ENCODE results near the gene LGMN. TPM values are rescaled to one million over a fixed set of nuclear protein-coding genes. Genes with fewer than 3 reads are reported as not detected.

Gene LGMN
- total RNA-seq, 2 experiments from 2014 or later = 22.1 to 27.7 TPM

GRCh38 chr14:92733007-92733406 is 15.4 kb downstream of the LGMN start:
- CTCF ChIA-PET (ENCODE audit: unreplicated experiment) = no interaction called here
- no peaks in the 10 kb centered on the region for H3K9me3 ChIP-seq (ENCODE audit: low read length)
- no peak overlapping the region for H3K4me3 ChIP-seq (ENCODE audit: low read depth, low read length, poor library complexity, severe bottlenecking)
- no peaks in the 10 kb centered on the region for H3K9me2 ChIP-seq (ENCODE audit: insufficient read depth, low read length)
- no TSS peak for BruUV-seq (replicated peaks)
- H3K4me2 ChIP-seq (ENCODE audit: low read length) = no peak overlapping the region
- H3K4me1 ChIP-seq (ENCODE audit: insufficient read depth, low read length, poor library complexity, severe bottlenecking) = peaks cover 13% of the 10 kb centered on the region
- POLR2A ChIA-PET = no interaction called here
- H3K79me2 ChIP-seq (ENCODE audit: insufficient read depth, low read depth, low read length) = no peaks in the 10 kb centered on the region
- H4K20me1 ChIP-seq (ENCODE audit: insufficient read depth, low read length) = no peaks in the 10 kb centered on the region
- intact Hi-C loops (cut with micrococcal nuclease; ENCODE audit: unreplicated experiment) = no loop called here
- no peak for DNase-seq (ENCODE audit: low spot score)
- peaks cover 35% of the 10 kb centered on the region for H3K36me3 ChIP-seq (ENCODE audit: insufficient read depth, low read length)
- no peak overlapping the region for H2AFZ ChIP-seq (ENCODE audit: low read length)
- TF ChIP-seq, protein P1, sequence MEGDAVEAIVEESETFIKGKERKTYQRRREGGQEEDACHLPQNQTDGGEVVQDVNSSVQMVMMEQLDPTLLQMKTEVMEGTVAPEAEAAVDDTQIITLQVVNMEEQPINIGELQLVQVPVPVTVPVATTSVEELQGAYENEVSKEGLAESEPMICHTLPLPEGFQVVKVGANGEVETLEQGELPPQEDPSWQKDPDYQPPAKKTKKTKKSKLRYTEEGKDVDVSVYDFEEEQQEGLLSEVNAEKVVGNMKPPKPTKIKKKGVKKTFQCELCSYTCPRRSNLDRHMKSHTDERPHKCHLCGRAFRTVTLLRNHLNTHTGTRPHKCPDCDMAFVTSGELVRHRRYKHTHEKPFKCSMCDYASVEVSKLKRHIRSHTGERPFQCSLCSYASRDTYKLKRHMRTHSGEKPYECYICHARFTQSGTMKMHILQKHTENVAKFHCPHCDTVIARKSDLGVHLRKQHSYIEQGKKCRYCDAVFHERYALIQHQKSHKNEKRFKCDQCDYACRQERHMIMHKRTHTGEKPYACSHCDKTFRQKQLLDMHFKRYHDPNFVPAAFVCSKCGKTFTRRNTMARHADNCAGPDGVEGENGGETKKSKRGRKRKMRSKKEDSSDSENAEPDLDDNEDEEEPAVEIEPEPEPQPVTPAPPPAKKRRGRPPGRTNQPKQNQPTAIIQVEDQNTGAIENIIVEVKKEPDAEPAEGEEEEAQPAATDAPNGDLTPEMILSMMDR (conservative IDR thresholded peaks at IDR 0.05; ENCODE audit: low read length) = no peak
- no peak for TF ChIP-seq EZH2phosphoT487 (IDR thresholded peaks at IDR 0.05; ENCODE audit: borderline replicate concordance, low read depth, low read length)
- no peak overlapping the region for H3K27ac ChIP-seq (ENCODE audit: low read depth, low read length, poor library complexity, severe bottlenecking)

DNA sequence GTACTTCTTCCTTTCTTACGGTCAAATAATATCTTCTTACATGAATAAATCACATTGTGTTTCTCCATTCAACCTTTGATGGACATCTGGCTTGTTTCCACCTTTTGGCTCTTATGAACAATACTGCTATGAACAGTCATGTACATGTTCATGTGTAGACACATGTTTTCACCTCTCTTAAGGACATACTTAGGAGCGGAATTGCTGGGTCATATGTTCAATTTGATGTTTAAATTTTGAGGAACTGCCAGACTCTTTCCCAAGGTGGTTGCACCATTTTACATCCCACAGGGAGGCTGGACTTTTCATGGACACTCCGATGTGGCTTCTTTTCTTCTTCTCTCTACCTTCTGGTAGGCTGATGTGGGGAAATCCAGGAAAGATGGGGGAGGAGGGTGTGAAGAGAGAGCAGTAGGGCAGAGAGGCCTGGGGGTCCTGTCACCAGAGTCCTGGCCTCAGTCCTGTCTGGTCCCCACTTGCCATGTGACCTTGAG is 16.8 kb downstream of the LGMN start:
- intact Hi-C loops (cut with micrococcal nuclease; ENCODE audit: unreplicated experiment) = no loop called here
- H3K4me2 ChIP-seq (ENCODE audit: low read length) = no peak overlapping the region
- CTCF ChIA-PET (ENCODE audit: unreplicated experiment) = no interaction called here
- H3K9me3 ChIP-seq (ENCODE audit: low read length) = no peaks in the 10 kb centered on the region
- H3K36me3 ChIP-seq (ENCODE audit: insufficient read depth, low read length) = peaks cover 35% of the 10 kb centered on the region
- no peak for DNase-seq (ENCODE audit: low spot score)
- BruUV-seq (replicated peaks) = no TSS peak
- no peak overlapping the region for H3K4me3 ChIP-seq (ENCODE audit: low read depth, low read length, poor library complexity, severe bottlenecking)
- H3K79me2 ChIP-seq (ENCODE audit: insufficient read depth, low read depth, low read length) = no peaks in the 10 kb centered on the region
- no peaks in the 10 kb centered on the region for H3K4me1 ChIP-seq (ENCODE audit: insufficient read depth, low read length, poor library complexity, severe bottlenecking)
- no peak overlapping the region for H2AFZ ChIP-seq (ENCODE audit: low read length)
- POLR2A ChIA-PET = no interaction called here
- no peak for TF ChIP-seq EZH2phosphoT487 (IDR thresholded peaks at IDR 0.05; ENCODE audit: borderline replicate concordance, low read depth, low read length)
- TF ChIP-seq, protein P1 (conservative IDR thresholded peaks at IDR 0.05; ENCODE audit: low read length) = no peak
- H3K27ac ChIP-seq (ENCODE audit: low read depth, low read length, poor library complexity, severe bottlenecking) = no peak overlapping the region
- no peaks in the 10 kb centered on the region for H4K20me1 ChIP-seq (ENCODE audit: insufficient read depth, low read length)
- no peaks in the 10 kb centered on the region for H3K9me2 ChIP-seq (ENCODE audit: insufficient read depth, low read length)

DNA sequence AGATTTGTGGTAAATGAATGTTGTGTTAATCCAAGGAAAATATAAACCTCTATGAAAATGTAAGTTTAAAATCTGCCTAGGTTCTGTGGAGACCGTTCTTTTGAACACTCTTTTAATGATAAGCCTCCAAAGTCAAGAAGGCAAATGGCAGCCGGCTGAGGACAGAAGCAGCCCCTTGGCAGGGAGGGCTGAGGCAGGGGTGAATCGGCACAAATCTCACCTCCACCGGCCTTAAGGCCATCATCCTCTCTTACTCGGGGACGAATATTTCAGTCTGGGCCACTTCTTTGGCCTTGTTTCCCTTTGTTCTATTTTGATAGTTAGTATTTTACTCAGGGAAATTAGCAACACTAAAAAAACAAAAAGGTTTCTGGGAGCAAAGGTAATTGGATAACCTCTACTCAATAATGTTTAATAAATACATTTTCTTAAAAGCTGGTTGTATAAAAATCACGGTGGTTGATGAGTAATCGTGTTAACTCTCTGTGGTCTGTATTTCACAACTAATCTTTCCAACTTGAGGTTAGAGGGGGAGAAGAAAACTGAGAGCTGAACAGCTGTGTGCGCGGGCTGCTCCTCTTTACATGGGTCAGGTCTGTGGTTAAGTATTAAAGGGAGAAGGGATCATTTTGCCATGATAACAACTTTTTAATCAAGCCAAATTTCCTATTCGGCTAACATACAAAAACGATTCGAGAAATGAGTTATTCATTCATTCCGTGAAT is 18.6 kb downstream of the LGMN start:
- no TSS peak for BruUV-seq (replicated peaks)
- POLR2A ChIA-PET = no interaction called here

More for the DNA sequence above, 18.6 kb downstream of the LGMN start:
- no peak for DNase-seq (ENCODE audit: low spot score)
- intact Hi-C loops (cut with micrococcal nuclease; ENCODE audit: unreplicated experiment) = no loop called here
- Histone ChIP-seq H3K4me2 (ENCODE audit: low read length) (no peak overlapping the region), H3K4me3 (ENCODE audit: low read depth, low read length, poor library complexity, severe bottlenecking) (no peak overlapping the region), H2AFZ (ENCODE audit: low read length) (no peak overlapping the region), H3K79me2 (ENCODE audit: insufficient read depth, low read depth, low read length) (no peaks in the 10 kb centered on the region), H3K4me1 (ENCODE audit: insufficient read depth, low read length, poor library complexity, severe bottlenecking) (no peaks in the 10 kb centered on the region), H3K9me2 (ENCODE audit: insufficient read depth, low read length) (no peaks in the 10 kb centered on the region), H4K20me1 (ENCODE audit: insufficient read depth, low read length) (no peaks in the 10 kb centered on the region), H3K27ac (ENCODE audit: low read depth, low read length, poor library complexity, severe bottlenecking) (no peak overlapping the region), H3K9me3 (ENCODE audit: low read length) (no peaks in the 10 kb centered on the region), H3K36me3 (ENCODE audit: insufficient read depth, low read length) (peaks cover 37% of the 10 kb centered on the region)
- no peak for TF ChIP-seq EZH2phosphoT487 (IDR thresholded peaks at IDR 0.05; ENCODE audit: borderline replicate concordance, low read depth, low read length)
- TF ChIP-seq, protein P1 (conservative IDR thresholded peaks at IDR 0.05; ENCODE audit: low read length) = no peak
- CTCF ChIA-PET (ENCODE audit: unreplicated experiment) = no interaction called here
